ENCODE data around the gene NFS1.

- no peak for TF ChIP-seq CTCF (IDR thresholded peaks at IDR 0.05; ENCODE audit: insufficient read depth, low read length)
- TF ChIP-seq, protein P1, sequence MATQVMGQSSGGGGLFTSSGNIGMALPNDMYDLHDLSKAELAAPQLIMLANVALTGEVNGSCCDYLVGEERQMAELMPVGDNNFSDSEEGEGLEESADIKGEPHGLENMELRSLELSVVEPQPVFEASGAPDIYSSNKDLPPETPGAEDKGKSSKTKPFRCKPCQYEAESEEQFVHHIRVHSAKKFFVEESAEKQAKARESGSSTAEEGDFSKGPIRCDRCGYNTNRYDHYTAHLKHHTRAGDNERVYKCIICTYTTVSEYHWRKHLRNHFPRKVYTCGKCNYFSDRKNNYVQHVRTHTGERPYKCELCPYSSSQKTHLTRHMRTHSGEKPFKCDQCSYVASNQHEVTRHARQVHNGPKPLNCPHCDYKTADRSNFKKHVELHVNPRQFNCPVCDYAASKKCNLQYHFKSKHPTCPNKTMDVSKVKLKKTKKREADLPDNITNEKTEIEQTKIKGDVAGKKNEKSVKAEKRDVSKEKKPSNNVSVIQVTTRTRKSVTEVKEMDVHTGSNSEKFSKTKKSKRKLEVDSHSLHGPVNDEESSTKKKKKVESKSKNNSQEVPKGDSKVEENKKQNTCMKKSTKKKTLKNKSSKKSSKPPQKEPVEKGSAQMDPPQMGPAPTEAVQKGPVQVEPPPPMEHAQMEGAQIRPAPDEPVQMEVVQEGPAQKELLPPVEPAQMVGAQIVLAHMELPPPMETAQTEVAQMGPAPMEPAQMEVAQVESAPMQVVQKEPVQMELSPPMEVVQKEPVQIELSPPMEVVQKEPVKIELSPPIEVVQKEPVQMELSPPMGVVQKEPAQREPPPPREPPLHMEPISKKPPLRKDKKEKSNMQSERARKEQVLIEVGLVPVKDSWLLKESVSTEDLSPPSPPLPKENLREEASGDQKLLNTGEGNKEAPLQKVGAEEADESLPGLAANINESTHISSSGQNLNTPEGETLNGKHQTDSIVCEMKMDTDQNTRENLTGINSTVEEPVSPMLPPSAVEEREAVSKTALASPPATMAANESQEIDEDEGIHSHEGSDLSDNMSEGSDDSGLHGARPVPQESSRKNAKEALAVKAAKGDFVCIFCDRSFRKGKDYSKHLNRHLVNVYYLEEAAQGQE (IDR thresholded peaks at IDR 0.05; ENCODE audit: insufficient replicate concordance, low read depth): no peak
- no peak for TF ChIP-seq SPI1 (IDR thresholded peaks at IDR 0.05; ENCODE audit: borderline replicate concordance, low read depth)
- TF ChIP-seq POLR2AphosphoS5 (IDR thresholded peaks at IDR 0.05; ENCODE audit: low read depth): no peak
Observed at GRCh38 chr20:35742741-35743523, 43.8 kb upstream of the NFS1 start.

Measured in HL-60 (cell line).